ENCODE data around the gene NDUFAF8. TPM values are rescaled to one million over a fixed set of nuclear protein-coding genes. Genes with fewer than 3 reads are reported as not detected.
A peak's percentile ranks its signal among the peaks of the same experiment; 100 is the strongest.

The NDUFAF8 gene
- total RNA-seq, 1 experiment from 2014 or later: 58.6 TPM

DNA sequence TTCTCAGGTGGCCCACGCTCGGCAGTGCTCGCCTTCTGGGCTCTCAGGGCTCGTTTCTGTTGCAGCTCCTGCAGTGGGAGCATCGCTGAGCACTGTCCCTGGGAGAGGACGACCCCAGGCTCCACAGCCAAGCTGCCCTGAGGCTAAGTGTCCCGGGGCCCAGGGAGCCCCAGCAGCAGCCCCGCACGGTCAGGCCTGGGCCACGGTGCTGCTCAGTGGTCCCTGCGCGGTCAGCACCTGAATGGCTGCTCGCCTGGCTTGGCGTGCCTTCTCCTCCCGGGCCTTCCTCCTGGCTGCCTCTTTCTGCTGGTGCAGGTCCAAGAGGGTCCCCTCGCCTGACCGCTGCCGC is 39.7 kb upstream of the NDUFAF8 start:
- Histone ChIP-seq H3K4me1 (ENCODE audit: insufficient read depth, low read length, poor library complexity, severe bottlenecking) (peaks cover 5% of the 10 kb centered on the region), H3K36me3 (ENCODE audit: insufficient read depth, low read length, poor library complexity, severe bottlenecking) (no peaks in the 10 kb centered on the region), H3K27me3 (replicated peaks; ENCODE audit: insufficient read depth, low read depth, low read length, poor library complexity) (no peaks in the 10 kb centered on the region), H3K4me3 (ENCODE audit: low read depth, low read length, poor library complexity, severe bottlenecking) (no peak overlapping the region), H3K9me3 (ENCODE audit: low read depth, low read length, poor library complexity, severe bottlenecking) (no peaks in the 10 kb centered on the region), H3K27ac (ENCODE audit: low read depth, low read length, poor library complexity, severe bottlenecking) (no peak overlapping the region)
- ChIA-PET CTCF (no interaction called here), POLR2A (ENCODE audit: low non-redundant PET) (no interaction called here)
- TF ChIP-seq EZH2 (IDR thresholded peaks at IDR 0.05; ENCODE audit: borderline replicate concordance, low read depth, low read length, poor library complexity, severe bottlenecking): no peak
- TF ChIP-seq, protein P1, sequence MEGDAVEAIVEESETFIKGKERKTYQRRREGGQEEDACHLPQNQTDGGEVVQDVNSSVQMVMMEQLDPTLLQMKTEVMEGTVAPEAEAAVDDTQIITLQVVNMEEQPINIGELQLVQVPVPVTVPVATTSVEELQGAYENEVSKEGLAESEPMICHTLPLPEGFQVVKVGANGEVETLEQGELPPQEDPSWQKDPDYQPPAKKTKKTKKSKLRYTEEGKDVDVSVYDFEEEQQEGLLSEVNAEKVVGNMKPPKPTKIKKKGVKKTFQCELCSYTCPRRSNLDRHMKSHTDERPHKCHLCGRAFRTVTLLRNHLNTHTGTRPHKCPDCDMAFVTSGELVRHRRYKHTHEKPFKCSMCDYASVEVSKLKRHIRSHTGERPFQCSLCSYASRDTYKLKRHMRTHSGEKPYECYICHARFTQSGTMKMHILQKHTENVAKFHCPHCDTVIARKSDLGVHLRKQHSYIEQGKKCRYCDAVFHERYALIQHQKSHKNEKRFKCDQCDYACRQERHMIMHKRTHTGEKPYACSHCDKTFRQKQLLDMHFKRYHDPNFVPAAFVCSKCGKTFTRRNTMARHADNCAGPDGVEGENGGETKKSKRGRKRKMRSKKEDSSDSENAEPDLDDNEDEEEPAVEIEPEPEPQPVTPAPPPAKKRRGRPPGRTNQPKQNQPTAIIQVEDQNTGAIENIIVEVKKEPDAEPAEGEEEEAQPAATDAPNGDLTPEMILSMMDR (conservative IDR thresholded peaks at IDR 0.05; ENCODE audit: low read depth, low read length): no peak
- intact Hi-C loops (cut with micrococcal nuclease; ENCODE audit: unreplicated experiment): no loop called here
- DNase-seq (ENCODE audit: low spot score): no peak
- BruUV-seq (replicated peaks): no TSS peak

DNA sequence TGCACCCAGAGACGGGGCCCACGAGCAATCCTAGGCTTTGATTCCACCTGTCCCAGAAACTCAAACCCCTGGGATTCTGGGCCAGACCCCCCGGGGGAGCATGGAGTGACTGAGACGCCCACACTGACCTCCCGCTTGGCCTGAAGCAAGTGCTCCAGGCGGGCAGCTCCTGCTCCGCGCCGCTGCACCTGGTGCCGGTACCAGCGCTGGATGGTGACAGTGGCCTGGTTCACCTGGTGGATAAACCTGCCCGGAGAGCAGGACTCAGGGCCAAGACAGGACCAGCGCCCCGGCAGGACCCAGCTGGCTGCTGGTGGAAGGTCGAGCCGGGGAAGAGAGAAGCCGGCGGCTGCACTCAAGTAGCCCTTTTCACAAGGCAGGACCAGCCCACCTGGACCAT is 38.9 kb upstream of the NDUFAF8 start:
- ChIA-PET CTCF (interaction anchor here (0.6 kb wide), 1 partner anchor 54 kb away, joined by 7 read pairs; no protein-coding TSS in a partner anchor), POLR2A (ENCODE audit: low non-redundant PET) (interaction anchor here (0.5 kb wide), 1 partner anchor 200 kb away, joined by 3 read pairs; no protein-coding TSS in a partner anchor)
- no peaks in the 10 kb centered on the region for H3K36me3 ChIP-seq (ENCODE audit: insufficient read depth, low read length, poor library complexity, severe bottlenecking)
- H3K9me3 ChIP-seq (ENCODE audit: low read depth, low read length, poor library complexity, severe bottlenecking): no peaks in the 10 kb centered on the region
- H3K4me3 ChIP-seq (ENCODE audit: low read depth, low read length, poor library complexity, severe bottlenecking): no peak overlapping the region
- BruUV-seq (replicated peaks): no TSS peak
- no peak overlapping the region for H3K27ac ChIP-seq (ENCODE audit: low read depth, low read length, poor library complexity, severe bottlenecking)
- DNase-seq (ENCODE audit: low spot score): no peak
- peaks cover 5% of the 10 kb centered on the region for H3K4me1 ChIP-seq (ENCODE audit: insufficient read depth, low read length, poor library complexity, severe bottlenecking)
- intact Hi-C loops (cut with micrococcal nuclease; ENCODE audit: unreplicated experiment): no loop called here
- H3K27me3 ChIP-seq (replicated peaks; ENCODE audit: insufficient read depth, low read depth, low read length, poor library complexity): no peaks in the 10 kb centered on the region
- no peak for TF ChIP-seq EZH2 (IDR thresholded peaks at IDR 0.05; ENCODE audit: borderline replicate concordance, low read depth, low read length, poor library complexity, severe bottlenecking)
- TF ChIP-seq, protein P1 (conservative IDR thresholded peaks at IDR 0.05; ENCODE audit: low read depth, low read length): no peak

DNA sequence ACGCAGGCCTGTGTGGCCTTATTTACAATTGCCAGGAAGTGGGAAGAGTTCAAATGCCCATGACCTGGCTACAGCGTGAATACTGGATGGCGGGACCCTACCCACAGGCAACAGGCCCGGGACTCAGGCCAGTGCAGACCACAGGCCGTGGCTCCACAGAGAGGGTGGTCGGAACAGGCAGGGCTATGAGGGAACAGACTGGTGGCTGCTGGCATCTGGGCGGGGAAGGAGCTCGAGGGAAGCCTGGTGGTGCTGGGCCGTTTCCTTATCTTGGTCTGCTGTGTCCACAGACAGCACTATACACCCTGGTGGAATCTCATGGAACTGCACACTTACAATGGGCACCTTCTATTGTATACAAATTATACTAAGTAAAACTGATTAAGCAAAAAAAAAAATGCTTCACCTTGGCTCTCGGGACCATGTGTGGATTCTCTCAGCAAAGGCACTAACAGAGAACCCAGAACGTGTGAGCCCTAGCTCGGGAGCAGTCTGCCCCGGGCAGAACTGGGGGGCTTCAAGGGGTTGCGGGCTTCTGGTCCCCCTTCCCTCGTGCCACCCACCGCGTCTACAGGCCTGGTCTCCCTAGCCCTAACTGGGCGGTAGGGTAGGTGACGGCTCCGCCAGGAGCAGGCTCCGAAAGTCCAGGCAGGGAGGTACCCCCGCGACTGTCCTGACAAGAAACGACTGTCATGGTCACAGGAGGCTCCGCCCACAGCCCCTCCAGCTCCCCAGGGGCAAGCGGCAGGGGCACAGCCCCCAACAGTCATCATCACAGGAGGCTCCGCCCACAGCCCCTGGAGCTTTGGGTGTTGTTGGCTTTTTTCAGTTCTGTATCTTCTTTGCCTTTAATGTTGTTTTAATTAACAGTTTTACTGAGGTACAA is 38.2 kb upstream of the NDUFAF8 start:
- ChIA-PET POLR2A (ENCODE audit: low non-redundant PET) (no interaction called here), CTCF (interaction anchor here (0.6 to 1.1 kb wide), 3 partner anchors 55 to 58 kb away, joined by 3 to 7 read pairs (median 4); no protein-coding TSS in a partner anchor)
- no peak overlapping the region for H3K4me3 ChIP-seq (ENCODE audit: low read depth, low read length, poor library complexity, severe bottlenecking)
- intact Hi-C loops (cut with micrococcal nuclease; ENCODE audit: unreplicated experiment): no loop called here
- BruUV-seq (replicated peaks): no TSS peak
- H3K36me3 ChIP-seq (ENCODE audit: insufficient read depth, low read length, poor library complexity, severe bottlenecking): no peaks in the 10 kb centered on the region
- no peaks in the 10 kb centered on the region for H3K27me3 ChIP-seq (replicated peaks; ENCODE audit: insufficient read depth, low read depth, low read length, poor library complexity)
- H3K4me1 ChIP-seq (ENCODE audit: insufficient read depth, low read length, poor library complexity, severe bottlenecking): peaks cover 5% of the 10 kb centered on the region
- peak; percentile 78 for DNase-seq (ENCODE audit: low spot score)
- H3K27ac ChIP-seq (ENCODE audit: low read depth, low read length, poor library complexity, severe bottlenecking): no peak overlapping the region
- no peaks in the 10 kb centered on the region for H3K9me3 ChIP-seq (ENCODE audit: low read depth, low read length, poor library complexity, severe bottlenecking)
- TF ChIP-seq, protein P1 (conservative IDR thresholded peaks at IDR 0.05; ENCODE audit: low read depth, low read length): peak; percentile 59
- TF ChIP-seq EZH2 (IDR thresholded peaks at IDR 0.05; ENCODE audit: borderline replicate concordance, low read depth, low read length, poor library complexity, severe bottlenecking): no peak
